GM12878 (cell line): ENCODE results near the gene KLRD1. TPM values are rescaled to one million over a fixed set of nuclear protein-coding genes. Genes with fewer than 3 reads are reported as not detected.

Experiments
- ATAC-seq: fragments of 200-7000 bp; cut with Tn5 transposase; 3 replicates; pipeline ENCODE4 v1.9.1; 2020; ENCODE audit warnings: mild to moderate bottlenecking, moderate library complexity
- BruUV-seq: library from RNA; stranded (reverse); fragments of 400-500 nt; replicated peaks from 2 replicates; lab custom pipeline; 2021; lab: Mats Ljungman, UMichigan
- CTCF ChIA-PET: fragments of 300-600 bp; sonication (Branson Sonifier 250); formaldehyde crosslinking; extraction: SDS; loops from one replicate; lab custom pipeline; 2021; ENCODE audit warnings: inconsistent platforms; lab: Yijun Ruan, JAX
- POLR2A ChIA-PET: fragments of 350-600 bp; formaldehyde crosslinking; extraction: SDS; loops from one replicate; lab custom pipeline; 2021; ENCODE audit warnings: inconsistent platforms; lab: Charles Lee
- RAD21 ChIA-PET: fragments of 300-600 bp; sonication (Branson Sonifier 250); formaldehyde crosslinking; loops from one replicate; lab custom pipeline; 2023; ENCODE audit warnings: antibody characterized with exemption; ENCODE audit not compliant: unreplicated experiment; lab: Charles Lee
- SMC1A ChIA-PET: fragments of 300-600 bp; sonication (Branson Sonifier 250); formaldehyde crosslinking; loops from one replicate; lab custom pipeline; 2023; ENCODE audit not compliant: unreplicated experiment, uncharacterized antibody; lab: Charles Lee
- DNase-seq: peaks from one replicate; pipeline ENCODE4 v3.0.0-alpha.2; 2011; ENCODE audit warnings: low read depth, low spot score
- FAIRE-seq: peaks from 3 replicates; lab custom pipeline; 2011; peaks lifted over from hg19 to GRCh38; lab: Jason Lieb, UNC
- H2AFZ ChIP-seq: 2 replicates; pipeline ENCODE4 v1.6.0; 2011; ENCODE audit warnings: low read depth, low read length, control low read depth; ENCODE audit not compliant: control insufficient read depth
- H3K27ac ChIP-seq: 2 replicates; pipeline ENCODE4 v1.5.1; 2011; ENCODE audit warnings: control low read depth; ENCODE audit not compliant: control insufficient read depth, insufficient read depth
- H3K27me3 ChIP-seq, 2 experiments: replicated peaks in 1 of 2; 2 replicates each; pipeline versions ENCODE4 v1.6.0 to v1.6.1; 2011; ENCODE audit warnings: low read length in 1 of 2; ENCODE audit not compliant: control insufficient read depth in 2 of 2, insufficient read depth in 2 of 2
- H3K36me3 ChIP-seq, 2 experiments: 2 replicates each; pipeline ENCODE4 v1.5.1; 2011; ENCODE audit warnings: low read length in 1 of 2; ENCODE audit not compliant: control insufficient read depth in 2 of 2, insufficient read depth in 2 of 2
- H3K4me1 ChIP-seq: 2 replicates; pipeline ENCODE4 v1.6.1; 2011; ENCODE audit warnings: mild to moderate bottlenecking, low read length, moderate library complexity, mixed read lengths; ENCODE audit not compliant: control insufficient read depth, insufficient read depth
- H3K4me2 ChIP-seq: 2 replicates; pipeline ENCODE4 v1.6.0; 2011; ENCODE audit warnings: control low read depth; ENCODE audit not compliant: control insufficient read depth, insufficient read depth
- H3K4me3 ChIP-seq: fragments of 200-600 bp; sonication (generic); 2 replicates; pipeline ENCODE4 v1.5.1; 2016
- H3K79me2 ChIP-seq: 2 replicates; pipeline ENCODE4 v1.6.0; 2011; ENCODE audit warnings: low read length; ENCODE audit not compliant: control insufficient read depth, insufficient read depth
- H3K9ac ChIP-seq: 2 replicates; pipeline ENCODE4 v1.8.0; 2011; ENCODE audit warnings: low read length, control low read depth, mixed read lengths; ENCODE audit not compliant: control insufficient read depth, insufficient read depth
- H3K9me3 ChIP-seq: replicated peaks from 3 replicates; pipeline ENCODE4 v1.5.1; 2011; ENCODE audit warnings: mild to moderate bottlenecking, low read length; ENCODE audit not compliant: control insufficient read depth, insufficient read depth
- H4K20me1 ChIP-seq: 2 replicates; pipeline ENCODE4 v1.6.0; 2011; ENCODE audit not compliant: control insufficient read depth, insufficient read depth
- EGR1 ChIP-seq, 2 experiments: IDR thresholded peaks; 1 replicate in 1 of 2; 2 replicates in 1 of 2; pipeline ENCODE4 v1.6.1; 2011 to 2012; ENCODE audit warnings: low read depth in 2 of 2, low read length in 2 of 2, borderline replicate concordance in 1 of 2, mild to moderate bottlenecking in 1 of 2, moderate library complexity in 1 of 2
- HSF1 ChIP-seq: fragments of 150-350 bp; IDR thresholded peaks from 2 replicates; pipeline ENCODE4 v1.6.1; 2014; ENCODE audit warnings: mild to moderate bottlenecking, low read depth, low read length
- IKZF2 ChIP-seq, 2 experiments: fragments of 450-650 bp; IDR thresholded peaks; 2 replicates each; pipeline ENCODE4 v1.6.1; 2017; ENCODE audit warnings: mild to moderate bottlenecking in 2 of 2, moderate library complexity in 2 of 2
- SIN3A ChIP-seq: IDR thresholded peaks from 2 replicates; pipeline ENCODE4 v1.6.1; 2012; ENCODE audit warnings: low read depth, low read length, improper control_type of control experiment
- ZZZ3 ChIP-seq: IDR thresholded peaks from 2 replicates; pipeline ENCODE4 v1.6.1; 2011; ENCODE audit warnings: low read depth; ENCODE audit not compliant: control insufficient read depth, insufficient read length
- WGBS: methylation state at CpG from one replicate; pipeline ENCODE4 v1.1.6; 2016; ENCODE audit warnings: low lambda C conversion rate; ENCODE audit not compliant: insufficient replicate concordance, insufficient coverage; ENCODE audit errors: missing lambda C conversion rate; 5-methylcytosine and 5-hydroxymethylcytosine counted together
- in situ Hi-C: fragments of 300-500 bp; cut with MboI; formaldehyde crosslinking; loops from 9 replicates; pipeline ENCODE4 v1.14.3; 2018; ENCODE audit warnings: mixed read lengths
- intact Hi-C: fragments of 100-400 bp; cut with micrococcal nuclease; formaldehyde crosslinking; loops from one replicate; pipeline ENCODE4 v1.14.2; 2022; ENCODE audit not compliant: unreplicated experiment
- polyA plus RNA-seq, 11 experiments: library from polyadenylated mRNA; depleted of rRNA in 4 of 11; unstranded in 6 of 11; stranded (reverse) in 5 of 11; fragments of >200 nt; fragmentation: Nextera tagmentation in 4 of 11; fragmentation: Illumina TruSeq in 1 of 11; extraction: Ambion mirVana in 4 of 11; extraction: Trizol in 1 of 11; gene quantifications; 1 replicate in 1 of 11; 2 replicates in 10 of 11; pipeline versions ENCODE4 v1.2.1 to v1.2.3, GENCODE V29; 2011 to 2016; ENCODE audit warnings: inconsistent platforms in 2 of 11, missing spikeins in 2 of 11, low read depth in 1 of 11
- total RNA-seq, 4 experiments: library from RNA; depleted of rRNA in 3 of 4; stranded (reverse); fragments of >200 nt in 3 of 4; fragmentation: Illumina TruSeq in 1 of 4; extraction: Trizol in 1 of 4; gene quantifications; 2 replicates each; pipeline versions ENCODE4 v1.2.1 to v1.2.3, GENCODE V29; 2013 to 2021

Gene KLRD1
- total and polyA plus RNA-seq, 10 of the 15 experiments (the other 5 are each of a cell fraction or from before 2014, with no cell fraction given), result under 0.01 to 0.50 (median 0.13) TPM; not detected in 4

- TF ChIP-seq HSF1, result no peak
- TF ChIP-seq IKZF2 (IDR thresholded peaks at IDR 0.05), result peak; percentile 84 to 90
Observed at GRCh38 chr12:10362828-10363657, 55.4 kb downstream of the KLRD1 start (continued).

GRCh38 chr12:10363658-10363913, 55.9 kb downstream of the KLRD1 start:
- ATAC-seq, result no peak
- ChIA-PET POLR2A (interaction anchor here (4.1 kb wide), 2 partner anchors 29 to 32 kb away, joined by 20 to 24 read pairs; no protein-coding TSS in a partner anchor), RAD21 (interaction anchor here (1.3 to 6.0 kb wide), 3 partner anchors 30 to 178 kb away, joined by 3 to 75 read pairs (median 21); no protein-coding TSS in a partner anchor), SMC1A (interaction anchor here (1.3 to 6.5 kb wide), 5 partner anchors 28 to 197 kb away, joined by 4 to 67 read pairs (median 41); no protein-coding TSS in a partner anchor), CTCF (interaction anchor here (1.2 kb wide), 1 partner anchor 198 kb away, joined by 4 read pairs; no protein-coding TSS in a partner anchor)
- TF ChIP-seq SIN3A, result no peak
- TF ChIP-seq EGR1 (IDR thresholded peaks at IDR 0.05; ENCODE audit: borderline replicate concordance in 1 of 2, low read depth in 2 of 2, low read length in 2 of 2), result peak in 1 of 2 experiments; percentile 30; a peak in 1 of 3 replicates
- no peak for TF ChIP-seq ZZZ3
- H3K9me3 ChIP-seq, result peaks cover 6% of the 10 kb centered on the region; the same call in 2 of the 3 replicates
- in situ Hi-C loops (no loop called here), intact Hi-C loops (no loop called here)
- no peak overlapping the region for H2AFZ ChIP-seq
- H3K9ac ChIP-seq, result peak overlapping the region; percentile 71
- no peaks in the 10 kb centered on the region; a peak in 1 of 4 replicates for H3K36me3 ChIP-seq
- FAIRE-seq, result no peak
- DNase-seq, result no peak
- H3K27me3 ChIP-seq, result no peaks in the 10 kb centered on the region
- BruUV-seq, result no TSS peak
- no peaks in the 10 kb centered on the region for H4K20me1 ChIP-seq
- no peaks in the 10 kb centered on the region for H3K79me2 ChIP-seq
- H3K4me2 ChIP-seq, result peak overlapping the region; percentile 100
- peaks cover 21% of the 10 kb centered on the region for H3K4me1 ChIP-seq
- peak overlapping the region; percentile 72; the same call in 1 of the 2 replicates for H3K4me3 ChIP-seq
- H3K27ac ChIP-seq, result peak overlapping the region; percentile 72
- 78% methylated on average over 5 of the region's 5 CpGs for WGBS
